GM18508 (cell line): ENCODE measurements around the gene ZIC2.

Source experiments
- ATAC-seq: cut with Tn5 transposase; IDR thresholded peaks from one replicate; pipeline ENCODE4 v1.9.1; 2021; ENCODE audit warnings: moderate number of reproducible peaks; ENCODE audit not compliant: insufficient read depth, unreplicated experiment

Gene ZIC2

DNA sequence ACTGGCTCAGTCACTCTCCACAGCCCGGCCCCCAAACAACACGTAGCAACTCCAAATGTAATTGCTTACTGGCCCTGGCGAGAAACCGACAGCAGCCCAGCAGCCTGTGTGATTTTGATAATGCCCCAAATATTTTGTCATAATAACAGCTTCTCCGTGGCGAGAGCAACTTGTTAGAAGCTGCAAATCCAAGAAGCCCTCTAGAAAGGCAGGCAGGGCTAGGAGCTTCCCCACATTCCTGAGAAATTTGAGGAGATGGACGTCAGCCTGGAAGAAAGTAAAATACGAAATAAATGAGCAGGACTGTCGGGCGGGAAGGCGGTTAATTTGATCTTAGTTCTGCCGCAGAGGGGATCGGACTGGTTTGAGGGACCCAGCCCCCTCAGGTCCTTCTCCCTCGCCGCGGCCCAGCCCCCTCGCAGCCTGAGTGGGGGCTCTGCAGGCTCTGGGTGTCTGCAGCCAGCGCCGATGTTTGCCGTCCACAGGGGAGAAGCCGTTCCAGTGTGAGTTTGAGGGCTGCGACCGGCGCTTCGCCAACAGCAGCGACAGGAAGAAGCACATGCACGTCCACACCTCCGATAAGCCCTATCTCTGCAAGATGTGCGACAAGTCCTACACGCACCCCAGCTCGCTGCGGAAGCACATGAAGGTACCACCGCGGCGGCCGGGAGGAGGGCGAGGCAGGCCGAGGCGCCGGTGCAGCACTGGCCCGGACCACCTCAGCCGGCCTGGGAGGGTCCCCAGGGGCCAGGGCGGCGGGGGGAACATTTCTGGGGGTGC is 3.1 kb downstream of the ZIC2 start:
- ATAC-seq, result no peak

DNA sequence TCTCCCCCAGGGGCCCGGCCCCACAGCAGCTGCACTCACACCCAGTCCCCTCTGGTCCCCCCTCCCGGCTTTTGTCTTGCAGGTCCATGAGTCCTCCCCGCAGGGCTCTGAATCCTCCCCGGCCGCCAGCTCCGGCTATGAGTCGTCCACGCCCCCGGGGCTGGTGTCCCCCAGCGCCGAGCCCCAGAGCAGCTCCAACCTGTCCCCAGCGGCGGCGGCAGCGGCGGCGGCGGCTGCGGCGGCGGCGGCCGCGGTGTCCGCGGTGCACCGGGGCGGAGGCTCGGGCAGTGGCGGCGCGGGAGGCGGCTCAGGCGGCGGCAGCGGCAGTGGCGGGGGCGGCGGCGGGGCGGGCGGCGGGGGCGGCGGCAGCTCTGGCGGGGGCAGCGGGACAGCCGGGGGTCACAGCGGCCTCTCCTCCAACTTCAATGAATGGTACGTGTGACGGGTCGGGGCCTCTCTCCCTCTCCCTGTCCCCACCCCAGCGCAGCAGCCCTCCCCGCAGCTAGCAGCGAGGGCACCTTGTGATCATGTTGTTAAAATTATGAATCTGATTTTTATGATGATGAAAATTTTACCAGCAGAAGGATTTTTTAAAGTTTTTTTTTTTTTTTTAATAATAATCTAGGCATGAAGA is 3.8 kb downstream of the ZIC2 start:
- ATAC-seq, result no peak

DNA sequence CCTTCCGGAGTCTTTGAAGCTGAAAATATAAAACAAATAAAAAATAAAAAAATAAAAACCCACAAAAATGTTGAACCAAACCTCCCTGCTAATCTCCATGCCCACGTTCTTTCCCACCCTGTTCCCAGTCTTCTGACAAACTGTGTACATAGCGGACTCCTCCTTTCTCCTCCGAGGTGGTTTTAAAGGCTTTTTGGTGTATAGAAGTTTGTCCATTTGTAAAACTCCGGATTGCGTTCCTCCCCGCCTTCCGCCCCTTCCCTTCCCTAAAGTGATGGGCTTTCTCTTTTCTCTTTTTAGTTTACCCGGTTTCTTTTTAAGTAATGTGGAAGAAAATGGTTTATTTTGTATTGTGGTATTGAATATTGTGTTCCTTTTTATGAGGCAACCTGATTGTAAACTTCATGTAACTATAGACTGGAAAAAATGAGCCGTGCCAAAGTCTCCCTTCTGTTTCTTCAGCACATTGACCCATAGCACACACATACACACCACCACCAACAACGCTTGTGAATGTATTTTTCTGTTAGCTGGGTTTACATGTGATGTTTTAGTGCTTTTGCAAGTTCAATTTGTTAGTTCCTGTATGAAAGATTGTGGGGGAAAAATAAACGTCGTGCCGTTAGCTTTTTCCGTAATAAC is 4.4 kb downstream of the ZIC2 start:
- ATAC-seq, result no peak

GRCh38 chr13:99986741-99987140 is 5.2 kb downstream of the ZIC2 start:
- ATAC-seq, result no peak

DNA sequence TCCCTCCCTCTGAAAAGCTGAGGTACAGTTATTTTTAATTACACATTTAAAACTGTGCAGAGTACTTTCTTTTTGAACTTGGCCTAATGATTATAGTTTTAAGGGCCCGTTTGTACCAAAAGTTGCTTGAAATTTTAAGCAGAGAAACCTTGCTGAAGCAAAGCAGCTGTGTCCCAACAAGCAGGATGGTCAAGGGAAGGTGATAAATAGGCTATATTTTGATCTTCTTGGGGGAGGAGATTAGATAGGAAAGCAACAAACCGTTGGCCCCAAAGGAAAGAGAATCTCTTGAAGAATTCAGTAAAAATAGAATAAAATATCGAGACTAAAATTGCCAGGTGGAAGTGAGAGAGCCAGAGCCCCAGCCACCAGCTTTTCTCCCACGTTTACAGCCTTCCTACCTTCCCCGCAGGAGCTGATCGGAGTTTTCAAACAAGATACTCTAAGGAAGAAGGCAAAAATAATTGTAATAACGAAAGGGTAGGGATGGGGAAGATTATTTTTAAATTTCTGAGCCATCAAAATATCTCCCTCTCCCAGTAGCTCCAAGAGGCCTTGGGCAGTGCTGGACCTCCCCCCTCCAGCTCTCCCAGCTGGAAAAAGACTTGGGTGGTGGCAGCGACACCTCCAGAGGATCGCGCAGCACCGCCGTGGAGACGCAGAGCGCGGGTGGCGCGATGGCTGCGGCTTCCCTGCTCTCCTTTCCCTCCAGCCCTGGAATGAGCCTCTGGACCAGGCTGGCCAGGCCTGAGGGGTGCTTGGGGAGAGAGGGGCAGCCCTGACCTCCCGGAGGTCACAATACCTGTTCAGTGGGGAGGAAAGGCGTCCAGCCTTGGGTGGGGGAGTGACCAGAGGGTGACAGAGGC is 5.8 kb downstream of the ZIC2 start:
- ATAC-seq, result no peak

DNA sequence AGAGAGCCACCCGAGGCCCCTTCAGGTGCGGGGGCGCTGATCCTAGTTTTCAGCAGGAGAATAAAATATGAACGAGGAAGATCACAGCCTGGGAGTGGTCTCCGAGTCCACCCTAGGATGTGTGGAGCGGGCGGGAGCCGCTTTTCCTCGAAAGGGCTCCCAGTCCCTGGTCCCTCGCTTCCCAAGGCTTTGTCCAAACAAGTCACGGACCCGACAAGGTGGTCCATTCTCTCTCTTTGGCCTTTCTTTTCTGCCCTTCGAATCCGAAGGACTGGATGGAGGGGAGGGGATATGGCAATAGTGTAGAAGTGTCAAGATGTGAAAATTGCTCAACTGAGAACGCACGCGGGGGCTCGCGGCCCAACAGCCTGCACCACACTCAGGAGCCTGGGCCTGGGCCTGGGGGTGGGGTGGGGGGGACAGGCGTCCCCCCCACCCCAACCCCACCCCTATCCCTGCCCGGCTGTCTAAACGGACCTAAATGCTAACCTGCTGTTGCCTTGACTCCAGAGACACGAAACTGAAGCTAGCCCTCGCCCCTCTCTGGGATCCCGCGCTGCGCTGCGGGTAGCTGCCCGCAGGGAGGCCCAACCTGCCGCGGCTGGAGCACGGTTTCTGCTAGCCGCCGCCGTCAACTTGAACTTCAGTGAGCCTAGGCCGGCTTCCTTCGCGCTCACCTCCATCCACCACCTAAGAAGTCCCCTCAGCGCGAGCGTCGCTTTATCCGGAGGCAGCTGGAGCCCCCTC is 7.1 kb downstream of the ZIC2 start:
- no peak for ATAC-seq

GRCh38 chr13:99989276-99990125 is 7.9 kb downstream of the ZIC2 start:
- no peak for ATAC-seq

GRCh38 chr13:99990126-99990977 is 8.8 kb downstream of the ZIC2 start:
- ATAC-seq, result no peak

DNA sequence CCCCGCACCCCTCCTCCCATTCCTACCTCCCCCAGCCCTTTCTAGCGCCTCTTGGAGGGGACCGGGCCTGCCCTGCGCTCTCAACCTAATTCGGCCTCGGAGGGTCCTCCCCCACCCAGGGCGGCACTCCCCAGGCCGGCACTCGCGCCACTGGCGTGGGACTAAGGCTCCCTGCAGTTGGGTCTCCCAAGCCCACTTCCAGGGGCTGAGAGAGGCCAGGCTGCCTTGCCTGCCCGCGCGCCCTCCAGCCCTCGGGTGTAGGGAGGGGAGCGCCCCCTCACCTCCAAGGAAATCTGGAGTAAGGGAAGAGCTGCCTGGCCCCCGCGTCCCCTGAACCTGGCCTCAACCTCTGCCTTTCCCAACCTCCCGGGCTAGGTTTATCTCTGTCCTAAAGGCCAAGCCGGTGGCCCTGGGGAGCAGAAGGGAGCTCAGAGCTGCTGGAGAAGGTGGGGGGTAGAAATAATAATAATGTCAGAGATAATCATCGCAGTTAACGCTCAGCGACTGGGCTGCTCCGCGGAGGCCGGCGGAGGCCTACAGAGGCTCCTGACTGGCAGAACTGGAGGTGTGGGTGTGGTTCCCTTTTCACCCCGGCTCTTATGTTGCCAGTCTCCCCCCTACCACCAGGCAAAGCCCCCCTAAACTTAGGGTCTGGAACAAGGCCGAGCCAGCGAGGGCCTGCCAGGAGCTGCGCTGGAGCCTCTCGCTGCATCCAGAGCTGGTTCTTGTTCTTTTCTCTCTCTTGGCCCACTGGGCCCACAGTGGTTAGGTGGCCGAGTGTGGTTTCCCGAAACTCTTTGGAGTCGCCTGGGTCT is 9.6 kb downstream of the ZIC2 start:
- ATAC-seq, result no peak

DNA sequence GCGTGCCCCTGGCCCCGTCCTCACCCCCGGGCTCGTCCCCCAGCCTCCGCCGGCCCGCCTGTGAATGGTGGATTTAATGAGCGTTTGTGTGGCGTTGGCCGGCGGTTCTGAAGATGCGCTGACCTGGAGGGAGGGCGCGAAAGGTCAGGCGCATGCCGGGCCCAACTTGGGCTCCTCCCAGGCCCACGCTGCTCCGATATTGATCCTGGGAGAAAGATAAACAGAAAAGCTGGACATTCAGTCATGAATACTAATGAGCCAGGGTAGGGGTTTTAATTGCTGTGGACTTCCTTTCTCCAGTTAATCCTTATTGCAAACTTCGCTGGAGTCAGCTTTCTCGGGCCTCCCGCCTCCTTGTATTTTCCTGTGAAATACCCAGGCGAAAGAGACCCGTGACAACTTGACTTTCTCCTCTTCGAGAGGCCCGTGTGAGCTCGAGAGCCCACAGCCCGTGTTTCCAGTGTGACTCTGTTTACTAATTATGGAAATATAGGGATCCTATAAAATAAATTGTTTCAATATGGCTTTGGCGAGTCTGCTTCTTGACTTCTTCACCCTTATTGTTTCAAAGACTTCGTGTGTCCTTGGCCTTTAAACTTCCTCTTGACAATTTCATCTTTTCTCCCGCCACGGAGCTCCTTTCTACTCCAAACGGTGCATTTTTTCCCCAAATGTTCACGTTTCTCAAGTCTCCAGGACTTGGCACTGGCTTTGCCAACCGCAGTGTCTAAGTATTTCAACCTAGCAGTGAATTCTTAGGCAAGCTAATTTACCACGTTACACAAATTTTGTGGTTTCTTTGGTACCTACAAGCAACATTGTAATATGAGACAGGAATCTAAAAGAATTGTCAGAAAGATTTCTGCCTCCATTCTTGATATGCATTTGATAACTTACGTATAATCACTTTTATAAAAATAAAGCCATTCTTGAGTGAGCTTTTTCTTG is 10.5 kb downstream of the ZIC2 start:
- ATAC-seq, result no peak

DNA sequence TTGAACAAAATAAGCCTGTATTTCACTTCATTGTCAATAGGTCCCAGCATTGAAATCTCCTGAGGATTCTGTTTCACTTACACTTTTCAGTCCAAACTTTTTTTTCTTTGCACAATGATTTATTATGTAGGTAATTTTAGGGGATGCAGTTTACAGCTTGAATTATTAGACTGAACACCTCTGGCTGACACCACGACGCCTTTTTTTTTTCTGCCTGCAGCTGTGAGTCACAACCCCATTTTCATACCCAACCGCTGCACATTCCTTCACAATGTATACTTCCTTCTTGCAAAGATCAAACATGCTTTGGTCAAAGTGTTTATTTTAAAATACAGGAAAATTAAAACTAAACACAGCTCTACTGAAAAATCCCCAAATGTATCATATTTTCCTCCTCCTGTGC is 11.4 kb downstream of the ZIC2 start:
- no peak for ATAC-seq

DNA sequence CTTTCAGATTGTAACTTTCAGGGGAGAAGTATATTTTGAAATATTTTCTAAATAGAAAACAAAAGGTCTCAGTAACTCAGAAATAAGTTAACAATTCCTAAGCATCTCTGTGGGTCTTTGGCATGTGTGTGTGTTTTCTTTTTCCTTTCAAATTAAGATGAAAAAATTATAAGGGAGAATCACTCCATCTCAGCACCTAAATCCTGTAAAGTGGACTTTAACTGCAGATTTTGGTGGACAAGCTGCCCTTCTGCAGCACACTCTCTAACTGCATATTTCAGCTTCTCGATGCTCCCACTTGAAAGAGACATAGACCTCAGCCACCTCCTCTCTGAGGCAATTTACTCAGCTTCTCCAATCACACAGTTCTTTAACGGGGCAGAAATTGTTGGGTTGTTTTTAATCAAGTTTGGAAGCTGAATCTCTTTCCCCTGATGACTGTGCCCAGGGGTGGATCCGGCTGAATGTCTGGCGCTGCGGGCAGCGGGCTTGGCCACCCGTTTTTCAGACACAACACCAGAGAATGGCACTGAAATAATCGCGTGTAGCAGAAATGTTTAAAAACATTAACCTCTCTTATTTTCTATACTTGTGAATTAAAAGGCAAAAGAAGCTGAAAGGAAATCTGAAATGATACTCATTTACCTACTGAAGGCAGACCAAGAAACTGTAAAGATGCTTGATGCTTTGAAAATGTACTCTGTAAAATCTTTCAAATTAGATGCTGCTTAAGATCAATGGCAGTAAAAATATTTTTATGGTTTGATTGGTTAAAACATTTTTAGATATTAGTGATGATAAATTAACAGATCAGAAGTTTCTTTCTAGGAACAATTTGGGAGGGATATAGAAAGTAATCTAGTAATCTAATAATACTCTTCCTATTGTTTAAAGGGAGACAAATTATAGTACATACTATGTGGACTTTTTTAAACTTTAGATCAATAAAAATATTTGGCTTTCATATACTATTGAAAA is 12.4 kb downstream of the ZIC2 start:
- no peak for ATAC-seq

DNA sequence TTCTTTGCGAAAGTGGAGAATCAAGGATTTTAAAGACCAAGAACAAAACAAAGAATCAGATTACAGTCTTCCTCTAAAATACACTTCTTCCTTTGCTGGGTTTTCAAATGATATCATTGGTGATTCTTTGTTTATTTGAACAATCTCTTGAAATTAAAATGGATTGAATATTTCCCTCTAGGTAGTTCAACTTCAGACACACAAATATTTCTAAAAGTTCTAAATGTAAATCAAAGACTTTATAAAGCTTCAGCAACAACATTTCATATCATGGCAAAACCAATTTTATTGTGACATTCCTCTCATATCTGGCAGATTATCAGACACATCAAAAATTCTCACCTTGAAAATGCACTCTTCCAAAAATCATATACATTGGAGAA is 13.0 kb downstream of the ZIC2 start:
- no peak for ATAC-seq

GRCh38 chr13:99995104-99995588 is 13.6 kb downstream of the ZIC2 start:
- no peak for ATAC-seq
